IPS-18c (cell line): ENCODE data around the gene CA12.

Source experiments
- H3K4me3 ChIP-seq: 2 replicates; pipeline ENCODE4 v1.7.0; 2013; ENCODE audit warnings: low read depth, mild to moderate bottlenecking, low read length, moderate library complexity; ENCODE audit not compliant: insufficient read depth
- H3K9me3 ChIP-seq: one replicate; pipeline ENCODE4 v1.6.1; 2013; ENCODE audit warnings: mild to moderate bottlenecking, low read length, moderate library complexity; ENCODE audit not compliant: control insufficient read depth, insufficient read depth

Gene CA12

GRCh38 chr15:63313825-63314224 is 67.8 kb downstream of the CA12 start:
- Histone ChIP-seq H3K4me3 (no peak overlapping the region), H3K9me3 (no peaks in the 10 kb centered on the region)

GRCh38 chr15:63312286-63312685 is 69.4 kb downstream of the CA12 start:
- Histone ChIP-seq H3K4me3 (no peak overlapping the region), H3K9me3 (no peaks in the 10 kb centered on the region)

GRCh38 chr15:63310646-63311045 is 71.0 kb downstream of the CA12 start:
- Histone ChIP-seq H3K9me3 (no peaks in the 10 kb centered on the region), H3K4me3 (no peak overlapping the region)

- H3K4me3 ChIP-seq: no peak overlapping the region
- H3K9me3 ChIP-seq: peaks cover 3% of the 10 kb centered on the region
These were observed 72.7 kb downstream of the CA12 start for GRCh38 chr15:63308947-63309346.

- Histone ChIP-seq H3K9me3 (peaks cover 3% of the 10 kb centered on the region), H3K4me3 (no peak overlapping the region)
These were observed 73.2 kb downstream of the CA12 start for GRCh38 chr15:63308491-63308890.

- peaks cover 3% of the 10 kb centered on the region for H3K9me3 ChIP-seq
- H3K4me3 ChIP-seq: no peak overlapping the region
These were observed 75.1 kb downstream of the CA12 start for GRCh38 chr15:63306492-63307073.

- Histone ChIP-seq H3K4me3 (no peak overlapping the region), H3K9me3 (peaks cover 3% of the 10 kb centered on the region)
These were observed 76.4 kb downstream of the CA12 start for GRCh38 chr15:63305260-63305659.

GRCh38 chr15:63301088-63301487 is 80.6 kb downstream of the CA12 start:
- Histone ChIP-seq H3K9me3 (peaks cover 3% of the 10 kb centered on the region), H3K4me3 (no peak overlapping the region)

GRCh38 chr15:63299943-63300575 is 81.6 kb downstream of the CA12 start:
- no peak overlapping the region for H3K4me3 ChIP-seq
- peaks cover 3% of the 10 kb centered on the region for H3K9me3 ChIP-seq

- Histone ChIP-seq H3K4me3 (no peak overlapping the region), H3K9me3 (no peaks in the 10 kb centered on the region)
These were observed 85.5 kb downstream of the CA12 start for GRCh38 chr15:63296195-63296594.

- Histone ChIP-seq H3K9me3 (no peaks in the 10 kb centered on the region), H3K4me3 (no peak overlapping the region)
These were observed 86.3 kb downstream of the CA12 start for GRCh38 chr15:63295341-63295740.

GRCh38 chr15:63294359-63294758 is 87.3 kb downstream of the CA12 start:
- H3K9me3 ChIP-seq: no peaks in the 10 kb centered on the region
- no peak overlapping the region for H3K4me3 ChIP-seq

- Histone ChIP-seq H3K4me3 (no peak overlapping the region), H3K9me3 (no peaks in the 10 kb centered on the region)
These were observed 88.9 kb downstream of the CA12 start for GRCh38 chr15:63292771-63293170.

- Histone ChIP-seq H3K4me3 (no peak overlapping the region), H3K9me3 (no peaks in the 10 kb centered on the region)
These were observed 89.4 kb downstream of the CA12 start for GRCh38 chr15:63292241-63292640.

- no peaks in the 10 kb centered on the region for H3K9me3 ChIP-seq
- H3K4me3 ChIP-seq: no peak overlapping the region
These were observed 90.1 kb downstream of the CA12 start for GRCh38 chr15:63291507-63291906.

GRCh38 chr15:63288778-63289378 is 92.8 kb downstream of the CA12 start:
- Histone ChIP-seq H3K4me3 (no peak overlapping the region), H3K9me3 (no peaks in the 10 kb centered on the region)

GRCh38 chr15:63288342-63288741 is 93.3 kb downstream of the CA12 start:
- no peak overlapping the region for H3K4me3 ChIP-seq
- no peaks in the 10 kb centered on the region for H3K9me3 ChIP-seq

- no peaks in the 10 kb centered on the region for H3K9me3 ChIP-seq
- H3K4me3 ChIP-seq: no peak overlapping the region
These were observed 94.5 kb downstream of the CA12 start for GRCh38 chr15:63287109-63287508.

- H3K4me3 ChIP-seq: no peak overlapping the region
- H3K9me3 ChIP-seq: no peaks in the 10 kb centered on the region
These were observed 97.3 kb downstream of the CA12 start for GRCh38 chr15:63284335-63284734.
